NCI-H2107 treated with DMSO at 0.1 percent for 48 hours (cell line): ENCODE measurements around the gene DES.
"Not testable (repeated sequence)": the region's sequence is repeated elsewhere in the genome, so short reads cannot be mapped to it uniquely, and the experiment has no call there.

Source experiments
- DNase-seq: peaks from one replicate; lab custom pipeline; 2025; ENCODE audit not compliant: unreplicated experiment; lab: John Stamatoyannopoulos, UW

DES gene

DNA sequence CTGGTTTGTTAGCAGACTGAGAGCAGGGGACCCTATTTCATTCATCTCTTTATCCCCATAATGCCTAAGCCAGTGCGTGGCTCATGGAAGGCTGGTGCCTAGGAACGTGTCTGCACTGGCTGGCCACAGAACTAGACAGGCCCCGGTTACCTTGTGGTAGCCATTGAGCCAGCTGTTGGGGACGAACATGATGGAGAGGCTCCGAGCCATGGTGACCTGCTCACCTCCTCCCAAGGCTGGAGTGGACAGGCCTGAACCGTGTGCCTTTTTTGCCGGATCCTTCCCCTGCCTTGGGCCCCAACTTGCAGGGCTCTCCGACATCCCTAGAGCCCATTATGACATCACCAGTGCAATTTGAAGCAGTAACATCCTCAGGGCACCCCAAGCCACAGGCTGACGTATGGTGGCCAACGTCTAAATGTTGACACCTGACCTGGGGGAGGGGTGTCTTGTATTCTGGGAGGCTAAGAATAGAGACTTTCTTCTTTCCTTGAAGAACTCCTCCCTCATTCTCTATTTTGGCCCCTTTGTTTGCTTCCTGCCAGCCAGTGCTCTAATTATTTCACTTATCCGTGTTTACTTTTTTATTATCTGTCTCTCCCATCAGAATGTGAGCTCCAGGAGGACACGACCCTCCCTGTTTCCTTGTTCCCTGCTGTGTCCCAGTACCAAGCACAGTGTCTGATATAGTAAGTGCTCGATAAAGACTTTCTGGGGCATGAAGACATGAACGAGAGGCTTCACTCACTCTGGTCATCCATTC is 18.3 kb upstream of the DES start:
- DNase-seq, result no peak

GRCh38 chr2:219400562-219400961 is 17.6 kb upstream of the DES start:
- no peak for DNase-seq

DNA sequence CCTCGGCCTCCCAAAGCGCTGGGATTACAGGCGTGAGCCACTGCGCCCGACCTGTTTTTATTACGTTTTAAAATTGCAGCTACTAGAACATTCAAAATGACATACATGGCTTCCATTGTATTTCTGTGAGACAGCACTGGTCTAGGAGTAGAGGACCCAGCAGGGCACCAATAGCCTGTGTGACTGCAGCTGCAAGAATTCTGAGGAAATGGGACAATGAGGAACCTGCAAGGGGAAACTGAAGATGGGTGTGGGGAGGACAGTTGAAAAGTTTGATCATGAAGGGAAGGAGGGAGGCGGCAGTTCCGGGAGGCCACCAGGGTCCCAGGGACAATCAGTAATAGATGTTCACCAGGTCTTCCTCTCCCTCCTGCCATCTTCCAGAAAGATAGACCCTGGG is 16.6 kb upstream of the DES start:
- DNase-seq, result no peak

DNA sequence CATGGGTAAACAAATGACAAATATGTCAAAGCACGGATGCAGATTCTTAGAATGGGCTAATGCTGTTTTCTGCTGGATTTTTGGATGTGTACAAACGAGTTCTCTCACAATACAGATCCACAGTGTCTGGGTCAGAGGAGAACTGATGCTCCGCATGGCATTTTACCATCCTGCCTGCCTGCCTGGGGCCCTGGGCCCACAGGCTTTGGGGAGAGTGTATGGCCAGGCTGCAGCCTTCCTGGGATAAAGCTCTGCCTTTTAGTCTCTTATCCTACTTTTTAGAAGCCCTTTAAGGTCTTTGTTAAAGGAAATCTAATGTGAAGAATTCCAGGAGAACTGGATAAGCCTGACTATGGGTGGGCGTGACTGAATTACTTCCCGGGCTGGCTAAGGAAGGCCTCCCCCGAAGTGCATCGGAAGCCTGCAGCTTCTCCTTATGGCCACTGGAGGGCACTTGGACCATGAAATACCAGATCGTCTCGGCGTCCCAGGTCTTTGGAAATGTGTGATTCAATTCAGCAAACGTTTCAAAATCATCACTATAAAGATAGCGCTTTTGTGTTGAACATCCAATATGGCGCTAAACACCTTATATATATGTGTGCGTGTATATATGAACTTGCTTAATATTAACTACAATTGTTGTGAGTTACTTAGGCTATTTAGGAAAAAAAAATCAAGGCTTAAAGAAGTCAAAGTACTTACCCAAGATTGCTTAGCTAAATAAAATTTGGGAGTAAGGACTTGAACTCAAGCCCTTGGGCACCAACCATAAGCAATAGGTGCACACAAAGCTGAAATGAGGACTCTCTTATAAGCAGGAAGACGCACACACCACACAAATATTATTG is 15.3 kb upstream of the DES start:
- DNase-seq, result no peak

DNA sequence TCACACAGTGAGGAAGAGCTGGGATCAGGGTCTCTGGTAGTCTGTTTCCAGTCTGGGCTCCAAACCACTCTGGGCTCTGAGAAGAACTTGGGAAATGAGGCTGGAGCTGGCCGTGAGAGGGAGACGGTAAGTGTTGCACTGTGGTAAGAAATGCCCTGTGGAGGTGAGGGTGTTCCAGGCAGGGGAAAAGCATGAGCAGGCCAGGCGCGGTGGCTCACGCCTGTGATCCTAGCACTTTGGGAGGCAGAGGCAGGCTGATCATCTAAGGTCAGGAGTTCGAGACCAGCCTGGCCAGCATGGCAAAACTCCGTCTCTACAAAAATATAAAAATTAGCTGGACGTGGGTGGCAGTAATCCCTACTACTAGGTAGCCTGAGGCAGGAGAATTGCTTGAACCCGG is 14.3 kb upstream of the DES start:
- DNase-seq, result no peak

GRCh38 chr2:219404291-219404910 is 13.8 kb upstream of the DES start:
- no peak for DNase-seq

DNA sequence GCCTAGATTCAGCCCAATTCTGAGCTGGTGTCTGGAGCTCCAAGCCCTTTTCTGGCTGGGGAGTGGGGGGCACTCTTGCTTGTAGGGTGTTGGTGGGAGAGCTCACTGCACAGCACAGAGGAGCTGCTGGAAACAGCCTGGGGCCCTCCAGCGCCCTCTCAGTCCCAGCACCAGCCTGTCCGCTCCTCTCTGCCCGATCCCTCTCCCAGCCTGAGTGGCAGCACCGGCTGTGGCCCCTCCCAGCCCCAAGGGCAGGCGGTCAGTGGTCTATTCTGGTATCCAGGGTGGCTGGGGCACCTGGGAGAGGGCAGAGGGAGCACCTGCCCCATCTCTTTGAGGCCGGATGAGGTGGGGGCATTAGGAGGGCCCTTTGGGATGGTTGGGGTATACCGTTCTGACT is 13.2 kb upstream of the DES start:
- DNase-seq, result no peak

- no peak for DNase-seq
Measured at GRCh38 chr2:219405451-219405850, 12.7 kb upstream of the DES start.

DNA sequence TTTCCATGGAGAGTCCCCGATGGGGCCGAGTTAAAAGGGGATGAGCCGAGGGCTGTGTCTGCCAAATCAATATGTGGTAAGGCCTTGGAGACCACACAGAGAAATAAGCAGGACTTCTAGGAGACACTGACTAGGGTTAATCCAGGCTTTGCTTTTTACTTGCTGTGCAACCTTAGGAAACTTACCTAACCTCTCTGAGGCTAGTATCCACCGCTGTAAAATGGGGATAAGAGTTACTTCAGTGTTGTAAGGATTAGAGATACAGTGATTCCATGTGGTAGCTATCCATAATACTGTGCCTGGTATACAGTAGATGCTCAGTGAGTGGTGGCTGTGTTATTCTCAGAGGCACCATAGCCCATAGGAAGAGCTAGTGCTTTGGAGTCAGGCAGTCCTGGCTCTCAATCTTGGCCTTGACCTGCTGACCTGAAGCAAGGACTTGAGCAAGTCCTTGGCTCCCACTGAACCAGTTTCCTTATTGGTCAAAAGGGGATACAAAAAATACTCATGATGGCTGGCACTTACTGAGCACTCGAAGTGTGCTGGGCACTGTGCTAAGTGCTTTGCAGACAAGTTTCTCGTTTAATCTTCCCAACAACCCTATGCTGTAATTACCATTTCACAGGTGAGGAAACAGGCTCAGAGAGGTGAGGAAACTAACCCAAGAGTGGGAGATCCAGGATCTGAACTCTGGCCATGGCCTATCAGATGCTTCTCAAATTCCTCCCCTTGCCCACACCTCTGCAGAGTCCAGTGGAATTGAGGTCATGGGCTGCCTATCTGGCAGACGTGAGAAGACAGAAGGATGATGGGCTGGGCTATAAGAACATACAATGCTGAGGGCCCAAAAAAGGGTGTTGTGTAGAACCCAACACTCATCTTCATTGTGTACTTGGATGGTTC is 12.0 kb upstream of the DES start:
- DNase-seq, result no peak

DNA sequence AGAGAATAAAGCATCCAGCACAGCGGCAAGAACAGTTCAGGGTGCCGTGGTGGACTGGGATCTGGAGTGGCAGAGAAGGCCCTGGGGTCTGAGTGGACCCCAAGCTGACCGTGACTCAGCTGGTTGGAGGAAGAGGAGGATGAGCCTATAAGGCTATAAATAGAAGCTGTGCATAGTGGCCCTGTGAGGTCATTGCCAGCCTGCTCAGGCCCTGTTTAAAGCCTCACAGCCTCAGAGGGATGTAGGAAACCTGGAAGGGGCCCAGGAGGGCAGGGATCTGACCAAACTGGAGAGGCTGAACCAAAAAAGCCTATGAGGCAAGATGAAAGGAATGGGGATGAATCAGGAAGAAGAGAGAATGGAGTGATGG is 11.3 kb upstream of the DES start:
- no peak for DNase-seq

- DNase-seq, result not testable (repeated sequence)
Measured at GRCh38 chr2:219407343-219407742, 10.8 kb upstream of the DES start.

DNA sequence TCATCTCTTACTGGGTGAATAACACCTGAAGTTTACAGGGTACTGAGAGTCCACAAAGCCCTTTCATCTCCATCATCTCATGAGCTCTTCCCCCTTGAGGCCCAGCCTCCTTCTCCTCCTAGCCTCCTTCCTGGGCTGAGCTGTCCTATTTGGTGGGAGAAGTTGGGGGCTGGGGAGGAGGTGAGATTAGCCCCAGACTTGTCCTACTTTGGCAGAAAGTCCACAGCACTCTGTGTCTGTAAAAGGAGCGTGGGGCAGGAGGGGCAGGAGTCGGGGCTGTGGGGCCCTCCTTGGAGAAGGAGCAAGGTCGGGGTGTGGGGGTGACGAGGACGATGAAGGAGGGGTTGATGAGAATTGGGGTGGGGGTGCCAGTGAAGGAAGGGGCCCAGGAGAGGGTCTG is 10.0 kb upstream of the DES start:
- no peak for DNase-seq

DNA sequence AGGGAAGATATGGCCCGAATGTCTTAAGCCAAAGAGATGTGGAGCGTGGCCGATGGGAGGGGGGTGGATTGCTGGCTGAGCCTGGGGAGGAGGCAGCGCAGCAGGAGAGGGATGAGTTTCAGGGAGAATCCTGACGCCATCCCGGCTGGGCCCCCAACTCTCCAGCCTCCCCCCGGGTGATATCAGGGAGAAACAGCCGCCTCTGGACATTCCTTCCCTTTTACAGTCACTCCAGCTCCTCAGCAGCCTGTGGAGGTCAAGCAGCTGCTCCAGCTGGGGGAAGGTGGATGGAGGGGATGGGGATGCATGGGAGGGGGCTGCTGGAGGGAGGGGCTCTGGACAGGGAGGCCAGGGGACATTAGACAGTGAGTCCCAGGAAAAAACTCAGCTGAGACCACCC is 9.5 kb upstream of the DES start:
- DNase-seq, result no peak

- no peak for DNase-seq
Measured at GRCh38 chr2:219409619-219410018, 8.6 kb upstream of the DES start.

DNA sequence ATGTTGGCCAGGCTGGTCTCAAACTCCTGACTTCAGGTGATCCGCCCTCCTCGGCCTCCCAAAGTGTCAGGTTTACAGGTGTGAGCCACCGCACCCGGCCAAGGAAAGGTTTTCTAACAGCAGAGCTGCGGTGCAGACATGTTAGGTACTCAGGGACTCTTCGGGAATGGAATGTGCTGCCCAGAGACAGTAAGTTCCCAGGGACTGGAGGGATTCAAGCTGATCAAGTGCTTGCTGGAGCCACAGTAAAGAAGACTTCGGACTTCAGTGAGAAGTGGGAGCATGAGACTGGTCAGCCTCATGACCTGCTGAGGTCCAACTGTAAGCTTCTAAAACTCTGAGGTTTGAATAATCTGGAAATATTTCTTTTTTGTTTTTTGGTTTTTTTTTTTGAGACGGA is 7.8 kb upstream of the DES start:
- DNase-seq, result no peak

DNA sequence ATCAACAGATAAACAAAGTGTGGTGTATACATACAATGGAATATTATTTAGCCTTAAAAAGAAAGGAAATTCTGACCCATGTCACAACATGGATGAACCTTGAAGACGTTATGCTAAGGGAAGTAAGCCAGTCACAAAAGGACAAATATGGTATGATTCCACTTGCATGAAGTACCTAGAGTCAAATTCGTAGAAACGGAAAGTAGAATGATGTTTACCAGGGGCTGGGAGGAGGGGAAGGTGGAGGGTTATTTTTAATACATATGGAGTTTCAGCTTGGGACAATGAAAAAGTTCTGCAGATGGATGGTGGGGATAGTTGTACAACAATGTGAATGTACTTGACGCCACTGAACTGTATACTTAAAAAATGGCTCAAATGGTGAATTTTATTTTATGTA is 3.3 kb upstream of the DES start:
- no peak for DNase-seq

- DNase-seq, result no peak
Measured at GRCh38 chr2:219415580-219416234, 2.5 kb upstream of the DES start.

DNA sequence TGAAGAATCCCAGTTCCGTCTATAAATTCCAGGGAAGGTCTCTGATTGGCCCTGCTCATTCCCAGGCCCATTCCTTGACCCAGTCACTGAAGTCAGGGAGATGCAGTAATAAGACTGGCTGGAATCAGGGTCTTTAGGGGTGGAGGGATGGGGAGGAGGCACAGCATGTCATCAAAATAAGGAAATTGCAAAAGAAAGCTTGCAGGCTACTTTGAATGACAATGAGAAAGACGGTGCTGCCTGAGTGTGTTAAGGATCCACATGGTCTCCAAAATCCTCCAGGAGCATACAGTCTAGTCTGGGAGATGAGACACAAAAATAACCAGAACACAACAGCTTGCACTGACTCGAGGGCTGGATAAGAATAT is 2.0 kb upstream of the DES start:
- no peak for DNase-seq

DNA sequence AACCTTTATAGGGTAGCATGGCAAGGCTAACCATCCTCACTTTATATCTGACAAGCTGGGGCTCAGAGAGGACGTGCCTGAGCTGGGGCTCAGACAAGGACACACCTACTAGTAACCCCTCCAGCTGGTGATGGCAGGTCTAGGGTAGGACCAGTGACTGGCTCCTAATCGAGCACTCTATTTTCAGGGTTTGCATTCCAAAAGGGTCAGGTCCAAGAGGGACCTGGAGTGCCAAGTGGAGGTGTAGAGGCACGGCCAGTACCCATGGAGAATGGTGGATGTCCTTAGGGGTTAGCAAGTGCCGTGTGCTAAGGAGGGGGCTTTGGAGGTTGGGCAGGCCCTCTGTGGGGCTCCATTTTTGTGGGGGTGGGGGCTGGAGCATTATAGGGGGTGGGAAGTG is 1.2 kb upstream of the DES start:
- no peak for DNase-seq

DNA sequence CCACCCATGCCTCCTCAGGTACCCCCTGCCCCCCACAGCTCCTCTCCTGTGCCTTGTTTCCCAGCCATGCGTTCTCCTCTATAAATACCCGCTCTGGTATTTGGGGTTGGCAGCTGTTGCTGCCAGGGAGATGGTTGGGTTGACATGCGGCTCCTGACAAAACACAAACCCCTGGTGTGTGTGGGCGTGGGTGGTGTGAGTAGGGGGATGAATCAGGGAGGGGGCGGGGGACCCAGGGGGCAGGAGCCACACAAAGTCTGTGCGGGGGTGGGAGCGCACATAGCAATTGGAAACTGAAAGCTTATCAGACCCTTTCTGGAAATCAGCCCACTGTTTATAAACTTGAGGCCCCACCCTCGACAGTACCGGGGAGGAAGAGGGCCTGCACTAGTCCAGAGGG is 803 bp upstream of the DES start:
- no peak for DNase-seq

DNA sequence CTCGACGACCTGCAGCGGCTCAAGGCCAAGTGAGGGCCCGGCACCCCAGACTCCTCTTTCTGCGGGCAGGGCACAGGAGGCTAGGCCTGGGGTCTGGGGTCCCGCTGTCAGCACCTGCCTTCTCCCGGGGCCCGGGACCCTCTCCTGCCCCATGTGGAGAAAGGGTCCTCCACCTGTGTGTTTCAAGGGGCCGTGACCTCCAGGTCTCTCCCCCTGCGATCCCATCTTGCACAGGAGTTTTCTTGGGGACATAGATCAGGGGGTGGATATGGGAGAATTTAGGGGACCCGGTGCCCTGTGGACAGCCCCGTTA is 791 bp downstream of the DES start:
- no peak for DNase-seq
